GM21447 (cell line): ENCODE results near the gene S100A11.

Source experiments
- ATAC-seq: cut with Tn5 transposase; IDR thresholded peaks from one replicate; pipeline ENCODE4 v1.9.1; 2021; ENCODE audit not compliant: unreplicated experiment

S100A11 gene

GRCh38 chr1:151985768-151986167 lies 51.0 kb downstream of the S100A11 start:
- ATAC-seq = no peak

DNA sequence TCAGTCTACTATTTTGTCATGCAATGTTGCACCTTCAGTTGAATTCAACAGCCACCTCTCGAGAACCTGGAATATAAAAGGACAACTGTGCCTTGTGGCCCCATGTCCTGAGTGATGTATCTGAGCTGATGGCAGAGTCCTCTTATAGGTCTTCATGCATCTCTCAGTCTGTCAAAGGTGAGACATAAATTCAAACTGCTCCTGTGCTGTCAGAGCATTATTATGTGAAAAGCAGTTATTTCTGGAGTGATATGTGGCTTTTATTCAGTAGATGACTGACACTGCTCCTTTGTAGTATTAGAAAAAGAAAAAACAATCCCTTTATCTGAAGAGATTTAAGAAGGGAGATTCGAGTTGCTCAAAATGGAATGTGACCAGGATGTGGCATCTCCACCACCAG lies 51.5 kb downstream of the S100A11 start:
- ATAC-seq = no peak

DNA sequence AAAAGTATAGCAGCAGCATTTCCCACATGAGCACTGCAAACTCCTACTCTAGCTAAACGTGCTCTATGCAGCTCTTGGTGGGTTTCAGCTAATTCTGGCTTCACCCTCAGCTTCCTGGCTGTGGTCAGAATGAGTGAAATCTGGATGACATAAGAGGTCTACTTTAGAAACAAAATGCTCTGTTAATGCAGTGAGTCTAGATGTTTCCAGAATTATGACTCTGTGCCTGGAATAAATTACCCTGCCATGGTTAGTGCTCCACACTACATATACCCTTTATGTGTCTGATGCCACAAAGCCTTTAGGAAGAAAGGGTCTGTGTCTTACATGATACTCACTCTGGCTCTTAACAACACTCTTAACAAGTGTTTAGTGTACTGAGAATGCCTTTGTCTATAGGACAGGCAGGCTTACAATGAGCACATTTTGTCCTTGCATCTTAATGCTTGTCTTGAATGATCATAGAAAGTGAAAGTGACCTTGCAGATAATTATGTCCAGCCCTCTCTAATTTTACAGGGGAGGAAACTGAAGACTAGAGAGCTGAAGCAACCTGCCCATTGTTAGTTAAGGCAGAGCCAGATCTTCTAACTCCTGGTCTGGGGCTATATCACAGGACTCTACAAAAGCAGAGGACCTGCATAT lies 52.4 kb downstream of the S100A11 start:
- peak; percentile 73 for ATAC-seq
